Measurements from ENCODE around the gene KCNMA1.
A peak's percentile ranks its signal among the peaks of the same experiment; 100 is the strongest.

KCNMA1 gene

GRCh38 chr10:76881477-76882220 is 756.0 kb downstream of the KCNMA1 start:
- H4K20me1 ChIP-seq, result no peaks in the 10 kb centered on the region
- no peak overlapping the region for H3K27ac ChIP-seq
- no peak overlapping the region for H3K9ac ChIP-seq
- peaks cover 44% of the 10 kb centered on the region for H3K4me1 ChIP-seq
- H3K9me3 ChIP-seq, result no peaks in the 10 kb centered on the region
- TF ChIP-seq Cebpa-rat (IDR thresholded peaks at IDR 0.05), result no peak
- no peaks in the 10 kb centered on the region for H3K36me3 ChIP-seq
- peak overlapping the region; percentile 64 for H3K4me2 ChIP-seq
- H3K27me3 ChIP-seq, result no peaks in the 10 kb centered on the region
- no peak overlapping the region for H3K4me3 ChIP-seq

- Histone ChIP-seq H3K9ac (no peak overlapping the region), H3K27me3 (no peaks in the 10 kb centered on the region)
These were observed 756.7 kb downstream of the KCNMA1 start for GRCh38 chr10:76880931-76881330.

GRCh38 chr10:76879116-76879913 is 758.3 kb downstream of the KCNMA1 start:
- Histone ChIP-seq H3K36me3 (no peaks in the 10 kb centered on the region), H3K27me3 (no peaks in the 10 kb centered on the region), H3K4me2 (no peak overlapping the region), H3K9me3 (no peaks in the 10 kb centered on the region), H3K4me1 (peaks cover 31% of the 10 kb centered on the region), H4K20me1 (no peaks in the 10 kb centered on the region), H3K9ac (no peak overlapping the region), H3K4me3 (no peak overlapping the region), H3K27ac (no peak overlapping the region)
- no peak for TF ChIP-seq Cebpa-rat (IDR thresholded peaks at IDR 0.05)

More at GRCh38 chr10:76880931-76881330, 756.7 kb downstream of the KCNMA1 start:
- Histone ChIP-seq H3K36me3 (no peaks in the 10 kb centered on the region), H3K4me2 (no peak overlapping the region), H3K27ac (no peak overlapping the region), H3K4me3 (no peak overlapping the region), H3K9me3 (no peaks in the 10 kb centered on the region), H4K20me1 (no peaks in the 10 kb centered on the region), H3K4me1 (peaks cover 39% of the 10 kb centered on the region)
- no peak for TF ChIP-seq Cebpa-rat (IDR thresholded peaks at IDR 0.05)

GRCh38 chr10:76878514-76878913 is 759.1 kb downstream of the KCNMA1 start:
- Histone ChIP-seq H3K27me3 (no peaks in the 10 kb centered on the region), H3K4me3 (no peak overlapping the region), H3K27ac (no peak overlapping the region), H3K9me3 (no peaks in the 10 kb centered on the region), H3K4me1 (peaks cover 23% of the 10 kb centered on the region), H3K9ac (no peak overlapping the region), H4K20me1 (no peaks in the 10 kb centered on the region), H3K36me3 (no peaks in the 10 kb centered on the region), H3K4me2 (no peak overlapping the region)
- TF ChIP-seq Cebpa-rat (IDR thresholded peaks at IDR 0.05), result no peak

GRCh38 chr10:76874896-76875295 is 762.7 kb downstream of the KCNMA1 start:
- no peaks in the 10 kb centered on the region for H3K36me3 ChIP-seq
- no peak overlapping the region for H3K4me3 ChIP-seq
- no peaks in the 10 kb centered on the region for H4K20me1 ChIP-seq
- no peaks in the 10 kb centered on the region for H3K9me3 ChIP-seq
- H3K4me1 ChIP-seq, result no peaks in the 10 kb centered on the region
- no peak overlapping the region for H3K9ac ChIP-seq
- no peak for TF ChIP-seq Cebpa-rat (IDR thresholded peaks at IDR 0.05)
- H3K4me2 ChIP-seq, result no peak overlapping the region
- H3K27me3 ChIP-seq, result no peaks in the 10 kb centered on the region
- H3K27ac ChIP-seq, result no peak overlapping the region

- H3K27ac ChIP-seq, result no peak overlapping the region
- H3K27me3 ChIP-seq, result no peaks in the 10 kb centered on the region
- no peak for TF ChIP-seq Cebpa-rat (IDR thresholded peaks at IDR 0.05)
- no peaks in the 10 kb centered on the region for H4K20me1 ChIP-seq
- no peak overlapping the region for H3K4me2 ChIP-seq
- no peaks in the 10 kb centered on the region for H3K9me3 ChIP-seq
- H3K36me3 ChIP-seq, result no peaks in the 10 kb centered on the region
- no peak overlapping the region for H3K9ac ChIP-seq
- H3K4me3 ChIP-seq, result no peak overlapping the region
- H3K4me1 ChIP-seq, result no peaks in the 10 kb centered on the region
These were observed 763.4 kb downstream of the KCNMA1 start for GRCh38 chr10:76874176-76874575.

GRCh38 chr10:76871697-76872295 is 765.8 kb downstream of the KCNMA1 start:
- H3K4me3 ChIP-seq, result no peak overlapping the region
- H3K9ac ChIP-seq, result no peak overlapping the region
- H3K4me1 ChIP-seq, result no peaks in the 10 kb centered on the region
- no peaks in the 10 kb centered on the region for H3K36me3 ChIP-seq
- no peaks in the 10 kb centered on the region for H4K20me1 ChIP-seq
- no peaks in the 10 kb centered on the region for H3K9me3 ChIP-seq
- no peak overlapping the region for H3K4me2 ChIP-seq
- no peaks in the 10 kb centered on the region for H3K27me3 ChIP-seq
- no peak for TF ChIP-seq Cebpa-rat (IDR thresholded peaks at IDR 0.05)
- no peak overlapping the region for H3K27ac ChIP-seq

GRCh38 chr10:76869931-76870330 is 767.7 kb downstream of the KCNMA1 start:
- no peak for TF ChIP-seq Cebpa-rat (IDR thresholded peaks at IDR 0.05)
- Histone ChIP-seq H3K9me3 (no peaks in the 10 kb centered on the region), H3K4me3 (no peak overlapping the region), H3K27ac (no peak overlapping the region), H3K9ac (no peak overlapping the region), H3K27me3 (no peaks in the 10 kb centered on the region), H3K4me2 (no peak overlapping the region), H3K36me3 (no peaks in the 10 kb centered on the region), H3K4me1 (no peaks in the 10 kb centered on the region), H4K20me1 (no peaks in the 10 kb centered on the region)

GRCh38 chr10:76868098-76868977 is 769.3 kb downstream of the KCNMA1 start:
- no peak for TF ChIP-seq Cebpa-rat (IDR thresholded peaks at IDR 0.05)
- H3K27me3 ChIP-seq, result no peaks in the 10 kb centered on the region
- H3K9ac ChIP-seq, result no peak overlapping the region
- no peaks in the 10 kb centered on the region for H4K20me1 ChIP-seq
- H3K4me2 ChIP-seq, result no peak overlapping the region
- no peak overlapping the region for H3K4me3 ChIP-seq
- H3K36me3 ChIP-seq, result no peaks in the 10 kb centered on the region
- no peak overlapping the region for H3K27ac ChIP-seq
- H3K4me1 ChIP-seq, result no peaks in the 10 kb centered on the region
- no peaks in the 10 kb centered on the region for H3K9me3 ChIP-seq
